ENCODE measurements around the gene CLMP. TPM values are rescaled to one million over a fixed set of nuclear protein-coding genes. Genes with fewer than 3 reads are reported as not detected.
"Not testable (repeated sequence)": the region's sequence is repeated elsewhere in the genome, so short reads cannot be mapped to it uniquely, and the experiment has no call there.

CLMP gene
- total and polyA plus RNA-seq, 4 experiments from 2014 or later, result 0.41 to 0.97 (median 0.53) TPM

DNA sequence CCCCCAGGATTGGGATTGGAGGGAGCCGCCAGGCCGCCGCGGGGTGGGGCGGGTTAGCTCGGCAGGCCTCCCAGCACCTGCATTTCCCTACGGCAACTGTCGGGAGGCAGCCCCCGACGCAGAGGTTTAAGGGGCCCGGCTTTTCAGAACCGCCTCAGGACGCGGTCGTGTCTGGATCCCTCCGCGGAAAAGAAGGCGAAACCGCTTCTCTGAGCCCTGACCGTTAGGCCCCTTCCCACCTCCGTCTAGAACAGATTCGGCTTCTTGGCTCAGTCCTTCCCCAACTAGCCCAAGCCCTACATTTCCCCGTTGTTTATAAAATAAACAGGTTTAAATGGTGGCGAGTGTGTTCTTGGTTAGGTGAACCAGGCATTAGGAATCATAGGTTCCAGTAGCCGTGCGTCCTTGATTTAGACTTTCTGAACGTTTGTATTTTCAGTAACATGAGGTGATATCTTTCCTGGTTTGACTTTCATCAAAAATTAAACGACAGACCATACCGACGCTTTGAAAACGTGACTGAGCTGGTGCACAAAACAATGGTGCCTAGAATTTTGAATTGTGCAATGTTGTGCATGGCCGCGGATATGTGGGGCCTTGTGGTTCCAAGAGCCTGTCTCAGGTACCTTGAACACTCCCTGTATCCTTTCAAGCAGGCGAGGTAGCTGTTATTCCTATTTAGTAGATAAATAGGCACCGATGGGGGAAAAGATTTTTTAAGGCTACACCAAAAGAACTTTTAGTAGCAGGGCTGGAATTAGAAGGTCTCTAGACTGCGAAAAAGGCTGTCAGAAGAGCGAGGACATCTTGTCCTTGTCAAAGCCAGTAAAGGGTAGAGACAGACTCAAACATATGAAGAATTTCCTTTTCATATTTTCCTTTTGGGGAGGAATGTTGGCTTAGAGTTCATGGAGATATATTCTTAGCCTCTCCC lies 131.9 kb downstream of the CLMP start:
- Histone ChIP-seq H3K9me3 (ENCODE audit: control insufficient read depth in 1 of 2, low read length in 2 of 2) (no peaks in the 10 kb centered on the region), H3K4me3 (ENCODE audit: low read length in 2 of 2) (peak overlapping the region; percentile 88 to 93), H3K27ac (ENCODE audit: low read depth, low read length) (peak overlapping the region; percentile 99), H3K4me1 (ENCODE audit: insufficient read depth, low read length) (peaks cover 53% of the 10 kb centered on the region), H3K36me3 (ENCODE audit: insufficient read depth, low read length) (peaks cover 36% of the 10 kb centered on the region), H3K27me3 (ENCODE audit: insufficient read depth, low read length) (no peaks in the 10 kb centered on the region)
- POLR2A ChIA-PET (ENCODE audit: partially characterized antibody), result interaction anchor here (0.9 to 23.4 kb wide), 13 partner anchors 5 to 407 kb away, joined by 3 to 891 read pairs (median 5); partner anchors contain the start of genes HSPA8 and JHY
- H3K27me3 Mint-ChIP-seq, result no peaks in the 10 kb centered on the region
- peak; percentile 53 to 63 (median 60) for DNase-seq
- H3K4me3 Mint-ChIP-seq, result peak overlapping the region; percentile 97 to 100 (median 99)
- peaks cover 0 to 9% (median 0%) of the 10 kb centered on the region in 8 donors for H3K9me3 Mint-ChIP-seq
- H3K36me3 Mint-ChIP-seq, result peaks cover 46 to 55% of the 10 kb centered on the region in 2 donors
- intact Hi-C loops (cut with micrococcal nuclease), result loop anchor here (1.0 to 5.0 kb wide), 7 partner anchors 7 to 369 kb away; partner anchors contain the start of genes GRAMD1B and JHY
- peaks cover 33 to 75% (median 45%) of the 10 kb centered on the region in 4 donors for H3K4me1 Mint-ChIP-seq
- peak overlapping the region; percentile 95 to 99 (median 97) for H3K27ac Mint-ChIP-seq
- CTCF ChIA-PET (ENCODE audit: partially characterized antibody), result interaction anchor here (0.8 to 16.8 kb wide), 9 partner anchors 8 to 372 kb away, joined by 3 to 414 read pairs (median 6); no protein-coding TSS in a partner anchor

GRCh38 chr11:123062158-123062891 lies 132.7 kb downstream of the CLMP start:
- Histone ChIP-seq H3K9me3 (ENCODE audit: control insufficient read depth in 1 of 2, low read length in 2 of 2) (no peaks in the 10 kb centered on the region), H3K36me3 (ENCODE audit: insufficient read depth, low read length) (peaks cover 45% of the 10 kb centered on the region), H3K27me3 (ENCODE audit: insufficient read depth, low read length) (no peaks in the 10 kb centered on the region), H3K4me1 (ENCODE audit: insufficient read depth, low read length) (peaks cover 61% of the 10 kb centered on the region), H3K4me3 (ENCODE audit: low read length in 2 of 2) (peak overlapping the region; percentile 92 to 95), H3K27ac (ENCODE audit: low read depth, low read length) (peak overlapping the region; percentile 99)
- H3K4me1 Mint-ChIP-seq, result peaks cover 40 to 83% (median 52%) of the 10 kb centered on the region in 4 donors
- POLR2A ChIA-PET (ENCODE audit: partially characterized antibody), result interaction anchor here (0.6 to 23.4 kb wide), 29 partner anchors 4 to 1770 kb away, joined by 3 to 891 read pairs (median 4); partner anchors contain the start of genes HSPA8, JHY and SC5D
- peak overlapping the region; percentile 95 to 99 (median 97) for H3K27ac Mint-ChIP-seq
- H3K9me3 Mint-ChIP-seq, result peaks cover 0 to 9% (median 0%) of the 10 kb centered on the region in 8 donors
- intact Hi-C loops (cut with micrococcal nuclease), result loop anchor here (1.0 to 5.0 kb wide), 7 partner anchors 8 to 370 kb away; partner anchors contain the start of genes GRAMD1B and JHY
- peak overlapping the region; percentile 97 to 100 (median 99) for H3K4me3 Mint-ChIP-seq
- peak; percentile 100 for DNase-seq
- CTCF ChIA-PET (ENCODE audit: partially characterized antibody), result interaction anchor here (0.6 to 16.8 kb wide), 9 partner anchors 8 to 185 kb away, joined by 3 to 414 read pairs (median 5); no protein-coding TSS in a partner anchor
- no peaks in the 10 kb centered on the region for H3K27me3 Mint-ChIP-seq
- peaks cover 54 to 63% of the 10 kb centered on the region in 2 donors for H3K36me3 Mint-ChIP-seq

GRCh38 chr11:123061403-123062157 lies 133.5 kb downstream of the CLMP start, which contains the start of gene HSPA8:
TSS of gene HSPA8 (minus strand) at chr11:123062136. CDS start at chr11:123061324, 812 bp downstream.
- Histone ChIP-seq H3K36me3 (ENCODE audit: insufficient read depth, low read length) (peaks cover 52% of the 10 kb centered on the region), H3K27ac (ENCODE audit: low read depth, low read length) (peak within 1 kb of the TSS; percentile 99), H3K27me3 (ENCODE audit: insufficient read depth, low read length) (no peaks in the 10 kb centered on the region), H3K4me3 (ENCODE audit: low read length in 2 of 2) (peak within 1 kb of the TSS; percentile 92 to 95), H3K4me1 (ENCODE audit: insufficient read depth, low read length) (peaks cover 69% of the 10 kb centered on the region), H3K9me3 (ENCODE audit: control insufficient read depth in 1 of 2, low read length in 2 of 2) (no peaks in the 10 kb centered on the region)
- peak within 1 kb of the TSS; percentile 95 to 99 (median 97) for H3K27ac Mint-ChIP-seq
- DNase-seq, result peak; percentile 46 to 76 (median 52)
- peak within 1 kb of the TSS; percentile 97 to 100 (median 99) for H3K4me3 Mint-ChIP-seq
- CTCF ChIA-PET (ENCODE audit: partially characterized antibody), result interaction anchor here (0.6 to 16.8 kb wide), 12 partner anchors 7 to 186 kb away, joined by 3 to 414 read pairs (median 5); no protein-coding TSS in a partner anchor
- peaks cover 47 to 91% (median 60%) of the 10 kb centered on the region in 4 donors for H3K4me1 Mint-ChIP-seq
- intact Hi-C loops (cut with micrococcal nuclease), result loop anchor here (1.0 to 5.0 kb wide), 7 partner anchors 7 to 371 kb away; partner anchors contain the start of genes GRAMD1B and JHY
- no peaks in the 10 kb centered on the region for H3K27me3 Mint-ChIP-seq
- peaks cover 0 to 9% (median 0%) of the 10 kb centered on the region in 8 donors for H3K9me3 Mint-ChIP-seq
- POLR2A ChIA-PET (ENCODE audit: partially characterized antibody), result interaction anchor here (0.6 to 23.4 kb wide), 28 partner anchors 3 to 1769 kb away, joined by 3 to 891 read pairs (median 4); partner anchors contain the start of genes HSPA8, JHY and SC5D
- H3K36me3 Mint-ChIP-seq, result peaks cover 61 to 71% of the 10 kb centered on the region in 2 donors

GRCh38 chr11:123060277-123061000 lies 134.6 kb downstream of the CLMP start:
- peaks cover 64% of the 10 kb centered on the region for H3K36me3 ChIP-seq (ENCODE audit: insufficient read depth, low read length)
- intact Hi-C loops (cut with micrococcal nuclease), result loop anchor here (5.0 kb wide), 2 partner anchors 242 to 372 kb away; partner anchors contain the start of gene GRAMD1B
- peaks cover 0 to 9% (median 0%) of the 10 kb centered on the region in 8 donors for H3K9me3 Mint-ChIP-seq
- peak overlapping the region; percentile 99 for H3K27ac ChIP-seq (ENCODE audit: low read depth, low read length)
- POLR2A ChIA-PET (ENCODE audit: partially characterized antibody), result interaction anchor here (0.8 to 23.4 kb wide), 6 partner anchors 8 to 371 kb away, joined by 3 to 891 read pairs (median 122); partner anchors contain the start of gene HSPA8
- H3K36me3 Mint-ChIP-seq, result peaks cover 65 to 80% of the 10 kb centered on the region in 2 donors
- H3K27me3 Mint-ChIP-seq, result no peaks in the 10 kb centered on the region
- H3K4me3 Mint-ChIP-seq, result peak overlapping the region; percentile 97 to 100 (median 99)
- DNase-seq, result peak in 1 of 5 donors; percentile 15
- H3K4me1 ChIP-seq (ENCODE audit: insufficient read depth, low read length), result peaks cover 71% of the 10 kb centered on the region
- peaks cover 51 to 93% (median 63%) of the 10 kb centered on the region in 4 donors for H3K4me1 Mint-ChIP-seq
- CTCF ChIA-PET (ENCODE audit: partially characterized antibody), result interaction anchor here (0.7 to 16.8 kb wide), 9 partner anchors 8 to 187 kb away, joined by 3 to 414 read pairs (median 6); no protein-coding TSS in a partner anchor
- no peaks in the 10 kb centered on the region for H3K9me3 ChIP-seq (ENCODE audit: control insufficient read depth in 1 of 2, low read length in 2 of 2)
- peak overlapping the region; percentile 92 to 95 for H3K4me3 ChIP-seq (ENCODE audit: low read length in 2 of 2)
- no peaks in the 10 kb centered on the region for H3K27me3 ChIP-seq (ENCODE audit: insufficient read depth, low read length)
- H3K27ac Mint-ChIP-seq, result peak overlapping the region; percentile 81 to 99 (median 96)

DNA sequence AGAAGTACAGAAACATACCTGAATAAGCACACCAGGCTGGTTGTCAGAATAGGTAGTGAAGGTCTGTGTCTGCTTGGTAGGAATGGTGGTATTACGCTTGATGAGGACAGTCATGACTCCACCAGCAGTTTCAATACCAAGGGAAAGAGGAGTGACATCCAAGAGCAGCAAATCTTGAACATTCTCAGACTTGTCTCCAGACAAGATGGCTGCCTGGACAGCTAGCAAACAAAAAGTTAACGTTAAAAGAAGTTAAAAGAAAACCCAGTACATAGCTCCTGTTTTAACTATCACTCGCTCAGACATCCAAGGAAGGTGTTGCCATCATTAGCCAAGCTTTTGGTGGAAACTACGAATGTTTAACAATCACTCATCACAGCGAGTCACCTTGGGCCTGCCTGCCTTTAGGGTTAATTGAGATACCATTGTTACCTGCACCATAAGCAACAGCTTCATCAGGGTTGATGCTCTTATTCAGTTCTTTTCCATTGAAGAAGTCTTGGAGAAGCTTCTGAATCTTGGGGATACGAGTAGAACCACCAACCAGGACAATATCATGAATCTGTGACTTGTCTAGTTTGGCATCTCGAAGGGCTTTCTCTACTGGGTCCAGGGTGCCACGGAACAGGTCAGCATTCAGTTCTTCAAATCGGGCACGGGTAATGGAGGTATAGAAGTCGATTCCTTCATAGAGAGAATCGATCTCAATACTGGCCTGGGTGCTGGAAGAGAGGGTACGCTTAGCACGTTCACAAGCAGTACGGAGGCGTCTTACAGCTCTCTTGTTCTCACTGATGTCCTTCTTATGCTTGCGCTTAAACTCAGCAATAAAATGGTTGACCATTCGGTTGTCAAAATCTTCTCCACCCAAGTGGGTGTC lies 135.8 kb downstream of the CLMP start:
- H3K9me3 Mint-ChIP-seq; H3K27me3 ChIP-seq (ENCODE audit: insufficient read depth, low read length); H3K9me3 ChIP-seq (ENCODE audit: control insufficient read depth in 1 of 2, low read length in 2 of 2); intact Hi-C loops (cut with micrococcal nuclease); H3K27me3 Mint-ChIP-seq: not testable (repeated sequence)
- Mint-ChIP-seq H3K36me3 (peaks cover 66 to 87% of the 10 kb centered on the region in 2 donors), H3K4me1 (peaks cover 55 to 97% (median 68%) of the 10 kb centered on the region in 4 donors), H3K4me3 (peak overlapping the region; percentile 97 to 100 (median 99)), H3K27ac (peak overlapping the region; percentile 81 to 99 (median 96))
- Histone ChIP-seq H3K4me1 (ENCODE audit: insufficient read depth, low read length) (peaks cover 71% of the 10 kb centered on the region), H3K27ac (ENCODE audit: low read depth, low read length) (peak overlapping the region; percentile 99), H3K4me3 (ENCODE audit: low read length in 2 of 2) (peak overlapping the region; percentile 92 to 95), H3K36me3 (ENCODE audit: insufficient read depth, low read length) (peaks cover 68% of the 10 kb centered on the region)
- CTCF ChIA-PET (ENCODE audit: partially characterized antibody), result interaction anchor here (6.0 to 16.8 kb wide), 4 partner anchors 12 to 47 kb away, joined by 41 to 414 read pairs (median 156); no protein-coding TSS in a partner anchor
- DNase-seq, result peak in 1 of 5 donors; percentile 25
- POLR2A ChIA-PET (ENCODE audit: partially characterized antibody), result interaction anchor here (1.1 to 23.4 kb wide), 6 partner anchors 9 to 188 kb away, joined by 3 to 891 read pairs (median 122); partner anchors contain the start of gene HSPA8

All from CD4-positive, alpha-beta memory T cell (primary cell).